NCI-H748 (cell line): ENCODE data around the gene PAX5.

Experiments
- DNase-seq: peaks from one replicate; lab custom pipeline; 2025; ENCODE audit not compliant: unreplicated experiment; lab: John Stamatoyannopoulos, UW

PAX5 gene

DNA sequence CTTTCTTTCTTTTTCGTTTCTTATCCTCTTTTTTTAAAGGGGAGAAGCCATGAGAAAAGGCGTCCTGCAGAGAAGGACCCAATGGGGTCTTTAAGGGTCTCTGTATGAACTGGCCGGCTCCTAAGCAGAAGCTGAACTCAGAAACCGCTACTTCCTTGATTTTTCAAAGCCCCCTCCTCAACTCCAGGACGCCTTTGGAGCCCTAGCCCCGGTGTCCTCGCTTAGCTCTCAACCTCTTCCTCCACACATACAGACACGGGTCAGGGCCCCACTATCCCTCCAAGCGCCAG lies 8.3 kb downstream of the PAX5 start:
- DNase-seq, result no peak

DNA sequence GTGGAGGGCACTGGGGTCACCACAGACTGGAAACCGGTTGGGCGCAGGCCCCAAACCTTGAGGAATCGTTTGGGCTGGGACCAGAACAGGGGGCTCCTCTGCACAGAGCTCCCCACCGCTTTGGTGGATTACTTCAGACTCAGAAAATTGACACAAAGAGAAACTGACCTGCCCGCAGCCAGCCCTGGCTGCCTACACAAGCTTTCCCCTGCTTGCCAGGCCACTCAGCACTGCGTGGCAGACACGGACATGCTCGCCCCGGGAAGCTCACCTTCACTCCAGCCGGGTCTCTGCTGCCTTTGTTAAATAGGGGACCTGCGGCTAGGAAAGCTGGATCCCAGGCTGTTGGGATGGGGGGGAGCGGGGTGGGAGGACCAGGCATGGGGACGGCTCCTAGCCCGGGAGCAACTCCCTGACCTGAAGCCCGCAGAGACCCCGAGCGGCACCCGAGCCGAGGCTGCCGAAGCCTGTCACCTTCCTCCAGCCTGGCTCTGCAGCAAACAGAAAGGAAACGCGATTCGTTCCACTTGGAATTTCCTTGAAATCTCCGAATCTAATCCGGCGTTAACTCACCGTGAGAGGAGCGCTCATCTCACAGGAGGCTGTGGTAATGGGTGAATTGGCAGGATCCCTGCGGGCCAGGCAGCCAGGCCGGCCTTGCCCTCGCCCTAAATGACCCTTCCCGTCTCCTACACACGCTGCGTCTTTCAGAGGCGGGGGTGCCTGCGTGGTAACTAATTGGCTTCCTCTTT lies 8.8 kb downstream of the PAX5 start:
- no peak for DNase-seq

DNA sequence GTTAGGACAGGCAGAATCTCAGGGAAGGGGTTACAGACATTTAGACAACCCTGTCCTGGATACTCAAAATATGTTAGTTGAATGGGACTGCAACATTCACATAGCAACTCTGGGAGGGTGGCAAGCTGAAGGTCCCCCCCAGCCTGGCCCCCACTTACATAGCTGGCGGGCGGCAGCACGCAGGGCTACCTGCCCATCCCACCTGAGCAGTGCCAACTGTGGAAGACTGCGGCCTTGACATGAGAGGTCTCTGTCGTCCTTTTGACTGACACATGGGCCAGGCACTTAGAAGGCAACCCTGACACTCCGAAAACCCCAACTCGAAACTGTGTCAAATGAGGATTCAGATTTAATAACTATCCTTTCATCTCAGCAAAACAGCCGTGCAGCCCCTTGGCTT lies 16.5 kb downstream of the PAX5 start:
- DNase-seq, result no peak

DNA sequence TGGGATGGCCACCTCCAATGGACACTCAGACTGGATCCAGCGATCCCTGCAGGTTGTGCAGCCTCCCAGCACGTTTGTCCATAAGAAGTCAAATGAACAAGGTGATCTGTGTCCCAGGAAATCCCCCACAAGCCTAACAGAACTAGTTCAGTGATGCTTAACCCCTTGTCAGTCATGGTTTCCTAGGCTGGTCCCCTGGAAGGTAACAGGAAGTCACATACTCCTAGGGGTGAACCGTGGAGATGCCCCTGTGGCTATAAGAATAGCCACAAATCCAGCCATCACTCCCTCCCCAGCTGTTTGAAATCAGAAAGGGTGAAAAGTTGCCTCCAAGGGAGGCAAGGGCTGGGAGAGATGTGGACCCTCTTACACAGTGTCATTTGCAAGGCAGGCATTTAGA lies 22.5 kb downstream of the PAX5 start:
- DNase-seq, result no peak

DNA sequence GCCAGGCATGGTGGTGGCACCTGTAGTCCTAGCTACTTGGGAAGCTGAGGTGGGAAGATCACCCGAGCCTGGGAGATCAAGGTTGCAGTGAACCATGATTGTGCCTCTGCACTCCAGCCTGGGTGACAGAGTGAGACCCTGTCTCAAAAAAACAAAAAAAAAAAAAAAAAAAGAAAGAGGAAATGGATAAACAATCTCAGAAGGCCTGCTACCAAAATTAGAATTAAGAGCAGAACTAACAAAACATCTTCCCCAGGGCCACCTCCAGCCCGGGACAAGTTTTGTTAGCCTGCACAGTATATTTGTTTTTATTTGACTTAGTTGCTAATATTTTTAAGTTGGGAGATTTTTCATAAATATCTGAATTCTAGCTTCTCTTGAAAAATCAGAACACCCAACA lies 23.1 kb downstream of the PAX5 start:
- DNase-seq, result no peak

DNA sequence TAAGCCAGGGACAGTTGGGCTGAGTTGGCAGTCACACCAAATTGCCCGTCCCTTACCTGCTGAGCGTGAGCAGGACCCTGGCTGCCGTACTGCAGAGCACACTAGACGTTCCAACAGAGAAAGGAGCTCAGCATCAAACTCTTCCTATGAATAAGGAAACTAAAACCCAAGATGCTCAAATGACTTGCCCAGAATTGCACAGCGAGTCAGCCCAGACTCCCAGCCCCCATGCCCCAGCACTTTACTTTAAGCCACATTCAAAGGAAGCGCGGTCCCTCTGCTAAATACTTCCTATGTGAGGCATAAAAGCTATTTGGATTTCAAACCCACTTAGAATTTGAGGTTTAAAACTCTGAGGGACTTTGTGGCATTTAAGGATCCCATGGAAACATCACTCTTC lies 23.9 kb downstream of the PAX5 start:
- DNase-seq, result no peak

DNA sequence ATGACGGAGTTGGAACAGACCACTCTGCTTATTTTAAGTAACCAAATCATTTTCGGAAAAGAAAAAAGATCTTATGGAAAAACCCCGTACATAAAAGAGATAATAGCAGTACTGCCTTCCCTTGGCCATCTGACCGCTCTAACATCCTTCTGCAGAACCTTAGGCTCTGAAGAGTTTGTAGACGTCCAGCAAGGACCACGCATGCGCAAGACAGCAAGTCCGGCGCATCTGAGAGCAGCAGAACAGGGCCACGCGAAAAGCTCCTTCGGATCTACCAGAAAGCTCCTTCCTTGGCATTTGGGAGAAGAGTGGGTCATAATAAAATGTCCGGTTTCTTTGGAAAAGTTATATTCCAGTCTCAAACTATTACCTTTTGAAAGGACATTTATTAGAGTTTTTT lies 26.8 kb downstream of the PAX5 start:
- no peak for DNase-seq

DNA sequence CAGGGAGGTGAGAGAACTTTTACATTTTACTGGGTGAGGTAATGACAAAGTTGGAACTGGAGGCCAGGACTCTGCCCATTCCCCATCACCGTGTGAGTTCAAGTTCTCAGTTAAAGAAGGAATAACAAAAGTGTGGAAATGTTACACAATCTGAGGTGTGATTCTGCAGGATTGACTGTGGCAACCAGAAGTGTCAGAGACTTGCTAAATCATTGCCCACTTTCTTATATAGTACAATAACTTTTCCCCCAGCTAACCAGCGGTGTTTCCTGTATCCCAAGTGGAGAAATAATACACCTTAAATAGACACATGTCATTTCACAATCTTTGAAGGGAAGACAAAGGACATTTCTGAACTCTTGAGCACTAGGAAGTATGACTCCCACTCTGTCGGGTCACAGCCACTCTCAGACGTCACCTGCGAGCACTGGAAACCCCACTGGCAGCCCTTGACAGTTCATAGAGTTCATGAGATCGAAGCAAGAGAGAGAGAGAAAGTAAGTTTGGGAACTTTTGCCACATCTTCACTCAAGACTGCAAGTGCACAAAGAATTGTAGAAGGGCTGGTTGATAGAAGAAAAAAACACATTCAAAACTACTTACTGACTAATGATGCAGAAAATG lies 28.4 kb downstream of the PAX5 start:
- no peak for DNase-seq

DNA sequence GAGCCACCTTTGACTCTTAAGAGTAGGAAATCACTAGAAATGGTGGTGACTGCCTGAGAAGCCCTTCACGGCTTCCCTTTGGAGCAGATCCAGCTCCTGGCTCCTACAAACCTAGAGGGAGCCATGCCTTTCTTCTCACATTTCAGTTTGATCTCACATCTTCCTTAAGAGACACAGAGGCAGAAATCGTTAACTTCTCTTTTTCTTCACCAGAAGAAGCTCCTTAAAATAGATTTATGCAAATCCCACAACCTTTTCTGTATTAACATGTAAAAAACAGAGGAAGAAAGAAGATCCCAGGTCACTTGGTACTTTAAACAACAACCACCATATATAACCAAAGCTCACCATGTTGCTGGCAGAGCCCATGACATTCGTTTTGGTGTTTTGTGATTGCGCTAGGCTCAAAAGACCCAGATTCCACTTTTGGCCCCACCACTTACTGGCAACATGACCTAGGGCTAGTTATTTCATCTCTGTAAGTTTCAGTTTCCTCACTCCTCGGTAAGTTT lies 29.6 kb downstream of the PAX5 start:
- DNase-seq, result no peak

DNA sequence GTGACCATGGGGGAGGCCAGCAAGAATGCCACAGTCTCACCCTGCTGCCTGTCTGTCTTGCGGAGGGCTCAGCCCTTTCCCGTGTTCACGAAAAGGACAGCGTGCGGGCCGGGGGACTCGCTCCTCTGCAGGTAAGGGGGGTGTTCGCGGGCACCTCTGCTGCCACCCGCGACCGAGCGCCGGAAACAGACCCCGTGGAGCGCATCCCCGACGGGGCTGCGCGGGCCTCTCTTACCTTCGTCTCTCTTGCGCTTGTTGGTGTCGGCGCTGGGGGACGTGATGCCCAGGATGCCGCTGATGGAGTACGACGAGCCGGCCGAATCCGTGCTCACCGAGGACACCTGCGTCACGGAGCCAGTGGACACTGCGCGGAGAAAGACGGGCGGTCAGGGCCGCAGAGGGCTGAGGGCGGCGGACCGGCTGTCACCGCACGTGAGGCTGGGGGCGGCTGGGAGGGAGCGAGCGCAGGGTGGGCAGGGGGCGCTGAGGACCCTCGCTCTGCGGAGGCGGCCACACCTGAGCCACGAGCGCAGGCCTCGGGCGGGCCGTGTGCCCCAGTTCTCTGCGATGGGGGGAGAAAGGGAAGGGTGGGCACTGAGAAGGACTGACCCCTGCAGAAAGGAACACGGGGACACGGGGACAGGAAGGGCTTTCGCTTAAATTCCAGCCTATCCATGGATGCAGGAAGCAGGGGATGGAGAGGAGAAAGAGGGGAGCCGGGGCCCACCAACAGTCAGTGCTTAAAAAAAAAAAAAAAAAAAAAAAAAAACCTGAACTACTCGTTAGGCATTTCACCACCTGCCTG lies 31.5 kb downstream of the PAX5 start:
- DNase-seq, result no peak

DNA sequence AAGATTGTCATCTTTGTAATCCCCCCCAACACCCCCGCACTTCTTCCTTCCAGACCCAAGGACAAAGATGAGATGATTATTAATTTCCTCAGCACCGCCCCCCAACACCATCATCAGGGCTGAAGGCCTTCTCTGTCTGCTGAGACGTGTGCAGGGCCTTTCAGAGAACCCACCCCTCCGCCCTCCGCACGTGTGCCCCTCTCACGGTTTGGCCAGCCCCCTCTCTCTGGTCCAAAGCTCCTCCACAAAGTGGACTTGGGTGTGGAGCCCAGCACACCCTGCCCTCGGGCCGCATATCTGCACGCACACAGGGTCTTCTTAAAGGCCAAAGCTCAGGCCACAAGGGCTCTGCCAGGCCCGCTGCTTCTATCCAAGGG lies 32.0 kb downstream of the PAX5 start:
- DNase-seq, result no peak

DNA sequence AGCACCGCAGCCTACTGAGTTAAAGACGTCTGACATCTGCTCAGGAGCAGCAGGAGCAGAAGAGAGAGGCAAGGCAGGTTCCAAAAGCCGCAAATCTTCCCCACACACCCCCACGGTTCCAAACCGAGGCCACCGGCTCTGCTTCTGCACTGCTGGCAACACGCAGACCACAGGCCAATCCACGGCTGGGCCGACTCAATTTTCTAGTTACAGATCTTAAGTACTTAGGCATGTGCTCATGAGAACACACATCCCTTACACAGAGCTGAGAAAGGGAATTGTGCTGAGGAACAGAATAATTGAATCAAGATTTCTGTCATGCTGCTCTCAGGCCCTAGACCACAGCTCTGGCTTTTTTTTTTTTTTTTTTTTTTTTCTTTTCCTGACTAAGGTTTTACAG lies 32.6 kb downstream of the PAX5 start:
- no peak for DNase-seq

DNA sequence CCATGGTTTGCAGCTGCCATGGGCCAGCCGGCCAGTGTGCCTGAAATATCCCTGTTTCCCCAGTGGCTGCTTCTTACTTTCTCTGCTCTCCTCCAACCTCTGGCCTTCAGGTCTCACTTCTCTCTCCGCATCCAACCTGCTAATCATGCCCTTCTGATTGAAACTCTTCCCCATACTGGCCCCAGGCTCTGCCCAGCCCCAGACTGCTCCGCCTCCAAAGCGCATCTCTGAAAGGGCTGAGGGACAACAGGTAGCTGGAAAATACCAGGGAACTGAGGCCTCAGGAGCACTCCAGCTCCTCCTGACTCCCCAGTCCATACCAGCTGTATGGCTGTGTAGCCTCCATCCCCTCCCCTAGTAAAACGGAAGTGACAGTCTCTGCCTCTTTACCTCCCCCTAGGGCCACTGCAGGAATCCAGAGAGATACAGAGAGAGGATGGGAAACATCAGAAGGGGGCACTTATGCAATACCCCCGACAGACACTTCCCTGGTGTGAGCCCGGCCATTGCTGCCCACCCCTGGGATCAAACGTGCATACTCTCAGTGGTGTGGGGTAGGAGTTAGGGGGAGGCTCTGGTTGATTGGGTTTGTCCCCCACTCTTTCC lies 34.2 kb downstream of the PAX5 start:
- DNase-seq, result no peak

DNA sequence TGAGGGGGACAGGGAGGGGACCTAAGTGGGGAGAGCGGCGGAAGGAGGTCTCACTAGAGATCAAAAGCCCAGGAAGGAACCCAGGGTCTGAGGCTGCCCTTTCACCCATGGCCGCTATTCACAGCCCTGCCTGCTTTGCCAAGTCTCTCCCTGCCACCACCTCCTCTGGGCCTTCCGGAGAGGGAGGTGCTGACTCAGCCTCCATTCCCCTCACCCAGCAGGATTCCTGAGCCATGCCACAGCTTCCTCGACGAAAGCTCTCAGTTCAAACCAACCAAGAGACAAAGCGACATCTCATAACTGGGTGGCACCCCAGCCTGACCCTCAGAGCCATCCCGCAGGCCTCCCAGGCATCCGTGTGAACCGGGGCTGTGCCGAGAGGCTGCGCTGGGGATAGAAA lies 36.7 kb downstream of the PAX5 start:
- no peak for DNase-seq

DNA sequence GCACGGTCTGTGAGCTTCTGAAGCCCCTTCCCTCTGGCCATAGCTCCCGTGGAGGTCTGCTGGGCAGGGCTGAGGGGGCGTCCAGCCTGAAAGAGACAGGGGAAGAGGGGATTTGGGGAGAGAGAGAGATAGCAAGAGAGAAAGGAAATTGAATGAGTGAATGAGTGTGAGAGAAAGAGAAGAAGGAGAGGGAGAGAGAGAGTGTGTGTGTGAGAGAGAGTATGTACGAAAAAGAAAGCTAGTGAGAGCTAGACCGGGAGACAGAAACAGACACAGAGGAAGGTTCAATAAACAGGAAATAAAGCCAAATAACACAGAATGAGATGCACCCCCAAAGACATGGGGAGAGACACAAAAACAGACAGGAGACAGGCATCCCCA lies 37.4 kb downstream of the PAX5 start:
- DNase-seq, result no peak

DNA sequence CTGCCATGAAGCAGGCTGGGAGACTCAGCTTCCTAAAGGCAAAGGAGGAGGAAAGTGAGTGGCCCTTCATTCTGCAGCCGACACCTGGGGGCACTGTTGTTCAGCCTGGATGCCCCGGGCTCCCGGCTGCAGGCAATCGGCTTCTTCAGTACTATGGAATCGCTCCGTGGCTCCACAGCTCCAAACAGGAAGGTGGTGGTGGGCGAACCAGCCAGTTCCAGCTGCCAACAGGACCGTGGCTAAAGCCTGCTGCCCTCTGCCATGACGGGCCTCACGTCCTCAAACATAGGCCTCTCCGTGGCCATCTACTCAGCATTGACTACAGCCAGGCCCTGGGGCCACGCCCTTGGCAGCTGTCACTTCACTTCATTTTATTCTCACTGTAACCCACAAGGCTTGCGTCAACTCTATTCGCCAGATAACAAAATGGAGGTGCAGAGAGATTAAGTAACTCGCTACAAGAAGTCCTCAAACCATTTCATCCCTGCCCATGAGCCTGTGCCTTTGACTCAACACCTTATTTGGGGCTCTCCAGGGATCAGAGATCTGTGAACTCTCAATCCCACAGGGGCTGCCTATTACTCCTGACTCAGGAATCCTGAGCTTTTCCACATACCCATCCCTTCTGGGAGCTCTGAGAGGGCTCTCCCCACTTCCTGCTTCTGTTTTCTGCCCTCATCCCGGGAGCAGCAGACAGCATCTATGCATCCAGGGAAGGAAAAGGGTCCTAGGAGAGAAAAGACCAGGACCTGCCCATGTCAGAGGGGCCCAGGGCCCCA lies 38.0 kb downstream of the PAX5 start:
- DNase-seq, result peak; percentile 72

DNA sequence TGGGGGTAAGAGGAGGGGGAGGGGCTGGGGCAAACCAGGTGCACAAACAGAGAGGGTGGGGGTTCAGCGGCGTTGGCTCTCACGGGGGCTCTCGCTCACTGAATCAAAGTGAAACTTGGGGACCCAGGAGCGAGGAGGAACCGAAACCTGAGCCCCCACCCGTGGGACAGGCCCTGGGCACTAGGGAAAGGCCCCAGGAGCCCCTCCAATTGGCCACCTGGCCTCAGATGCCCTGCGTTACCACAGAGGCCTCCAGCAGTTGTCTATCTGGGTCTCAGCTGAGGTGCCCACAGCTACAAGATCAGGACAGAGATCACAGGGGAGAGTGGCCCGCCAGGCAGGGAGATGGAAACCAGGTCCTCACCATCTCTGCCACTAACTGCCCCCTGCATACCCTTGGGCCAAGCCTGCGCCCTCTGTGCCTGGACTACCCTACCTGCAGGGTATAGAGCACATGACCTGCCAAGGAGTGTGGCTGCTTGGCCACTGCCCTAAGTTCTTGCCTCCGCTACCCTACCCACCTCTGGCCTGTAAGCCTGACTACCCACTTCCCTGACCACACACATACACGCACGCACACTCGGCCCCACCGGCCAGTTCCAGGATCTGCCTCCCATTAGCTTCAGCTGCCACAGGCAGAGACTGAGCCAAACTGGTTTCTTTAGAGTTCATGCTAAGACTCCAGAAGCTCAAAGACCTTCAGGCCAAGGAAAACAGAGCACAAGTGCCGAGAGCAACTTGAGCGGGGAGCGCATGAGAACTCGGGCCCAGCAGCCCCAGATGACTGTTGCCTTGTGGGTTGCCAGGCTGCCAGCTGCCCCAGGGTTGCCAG lies 39.9 kb downstream of the PAX5 start:
- DNase-seq, result no peak

DNA sequence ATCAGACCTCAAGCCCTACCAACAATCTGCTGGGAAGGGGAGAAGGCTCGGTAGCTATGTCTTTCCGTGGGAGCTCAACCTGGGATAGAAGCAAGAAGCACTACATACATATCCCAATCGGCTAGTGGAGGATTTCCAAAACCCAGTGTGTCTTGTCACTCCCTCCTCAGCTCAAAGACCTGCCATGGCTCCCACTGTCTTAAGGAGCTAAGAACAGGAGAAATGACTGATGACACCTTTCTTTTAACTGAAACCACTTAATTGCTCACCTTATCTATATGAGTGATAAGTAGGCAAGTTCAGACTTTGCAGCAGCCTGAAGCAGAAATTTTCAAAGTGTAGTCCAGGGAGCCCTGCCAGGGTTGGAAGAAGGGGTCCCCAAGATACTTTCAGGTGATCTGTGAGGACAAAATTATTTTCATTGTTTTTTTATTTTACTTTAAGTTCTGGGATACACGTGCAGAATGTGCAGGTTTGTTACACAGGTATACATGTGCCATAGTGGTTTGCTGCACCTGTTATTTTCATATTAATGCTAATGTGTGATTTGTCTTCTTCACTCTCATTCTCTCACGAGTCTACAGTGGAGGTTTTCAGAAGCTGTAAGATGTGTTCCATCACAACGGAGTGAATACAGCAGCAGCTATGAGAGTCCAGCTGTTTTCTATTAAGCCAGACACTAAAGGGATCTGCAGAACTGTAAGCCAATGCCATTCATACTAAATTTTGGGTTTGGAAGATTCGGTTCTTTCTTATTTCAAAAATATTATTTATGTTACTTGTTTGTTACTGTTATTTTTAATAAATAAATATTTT lies 41.4 kb downstream of the PAX5 start:
- no peak for DNase-seq

DNA sequence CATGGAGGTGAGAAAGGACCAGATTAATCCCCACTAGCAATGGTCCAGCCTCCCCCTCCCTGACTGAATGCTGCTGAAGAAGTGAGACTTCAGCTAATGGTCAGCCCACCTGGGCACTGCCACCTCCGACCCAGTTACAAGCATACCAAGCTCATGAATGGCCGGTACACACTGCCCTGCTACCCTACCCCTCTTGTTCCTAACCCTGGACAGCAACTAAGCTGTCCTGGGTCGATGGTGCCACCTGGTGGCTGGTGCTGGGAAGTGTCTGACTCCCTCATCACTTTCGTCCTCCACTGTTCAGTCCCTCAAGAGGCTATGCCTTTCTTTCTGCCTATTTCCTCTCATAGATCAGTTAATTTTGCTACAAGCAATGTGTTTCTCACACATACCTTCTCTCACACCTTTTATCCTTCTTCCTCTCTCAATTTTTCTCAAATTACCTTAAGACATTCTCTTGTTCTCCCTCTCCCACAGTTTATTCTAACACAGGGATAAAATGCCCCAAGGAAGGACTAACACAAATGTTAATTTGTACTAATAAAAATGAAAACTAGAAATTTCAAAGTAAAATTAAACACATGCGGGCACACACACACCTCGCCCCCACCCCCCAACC lies 42.4 kb downstream of the PAX5 start:
- DNase-seq, result peak; percentile 57
